Suprapubic skin (tissue), 4 donors: Measurements from ENCODE around the gene BAZ2B. TPM values are rescaled to one million over a fixed set of nuclear protein-coding genes. Genes with fewer than 3 reads are reported as not detected.

ENCODE experiments used
- DNase-seq, 2 donors: peaks; one replicate each; pipeline ENCODE4 v3.0.0-alpha.2; 2019; ENCODE audit warnings: low spot score in 2 of 2
- H3K27ac ChIP-seq: fragments of 200-600 bp; sonication (generic); one replicate; pipeline ENCODE4 v1.5.1; 2019
- H3K27me3 ChIP-seq: fragments of 200-600 bp; sonication (generic); one replicate; pipeline ENCODE4 v1.5.1; 2019
- H3K36me3 ChIP-seq: fragments of 200-600 bp; sonication (generic); one replicate; pipeline ENCODE4 v1.5.1; 2019
- H3K4me1 ChIP-seq: fragments of 200-600 bp; sonication (generic); one replicate; pipeline ENCODE4 v1.5.1; 2019
- H3K4me3 ChIP-seq: fragments of 200-600 bp; sonication (generic); one replicate; pipeline ENCODE4 v1.5.1; 2019; ENCODE audit warnings: mild to moderate bottlenecking
- H3K9me3 ChIP-seq: fragments of 200-600 bp; sonication (generic); one replicate; pipeline ENCODE4 v1.5.1; 2019
- CTCF ChIP-seq, 2 donors: fragments of 200-600 bp in 1 of 2; fragments of 450-650 bp in 1 of 2; sonication (generic) in 1 of 2; IDR thresholded peaks; one replicate each; pipeline ENCODE4 v1.5.1; 2016 to 2019; ENCODE audit warnings: antibody characterized with exemption in 2 of 2, mild to moderate bottlenecking in 1 of 2, moderate library complexity in 1 of 2
- EP300 ChIP-seq: sonication (generic); formaldehyde crosslinking; IDR thresholded peaks from one replicate; pipeline ENCODE4 v1.6.1; 2017; ENCODE audit warnings: antibody characterized with exemption
- POLR2A ChIP-seq, 2 donors: fragments of 450-650 bp; IDR thresholded peaks; one replicate each; pipeline ENCODE4 v1.6.1; 2017; ENCODE audit warnings: antibody characterized with exemption in 2 of 2, mild to moderate bottlenecking in 2 of 2, moderate library complexity in 2 of 2
- POLR2AphosphoS5 ChIP-seq, 3 donors: sonication (generic); formaldehyde crosslinking; IDR thresholded peaks; one replicate each; pipeline ENCODE4 v1.6.1; 2017; ENCODE audit warnings: antibody characterized with exemption in 3 of 3
- WGBS: methylation state at CpG from one replicate; pipeline ENCODE4 v1.1.5; 2018; 5-methylcytosine and 5-hydroxymethylcytosine counted together
- total RNA-seq, 4 donors: library from RNA; depleted of rRNA; stranded (reverse); fragments of >200 nt; gene quantifications; one replicate each; pipeline ENCODE4 v1.1.0, GENCODE V29; 2016

Gene BAZ2B
- total RNA-seq, 4 donors from 2014 or later: 61.7 to 185 (median 80.8) TPM

GRCh38 chr2:159573294-159573693 lies 43.1 kb downstream of the BAZ2B start:
- no peak for DNase-seq
- Histone ChIP-seq H3K27ac (no peak overlapping the region), H3K4me1 (no peaks in the 10 kb centered on the region), H3K9me3 (no peaks in the 10 kb centered on the region), H3K4me3 (no peak overlapping the region), H3K27me3 (no peaks in the 10 kb centered on the region), H3K36me3 (peaks cover 4% of the 10 kb centered on the region)
- 93% methylated on average over 4 of the region's 4 CpGs for WGBS
- TF ChIP-seq EP300 (no peak), POLR2A (IDR thresholded peaks at IDR 0.05) (no peak), CTCF (IDR thresholded peaks at IDR 0.05) (no peak), POLR2AphosphoS5 (IDR thresholded peaks at IDR 0.05) (no peak)

GRCh38 chr2:159572459-159572858 lies 43.9 kb downstream of the BAZ2B start:
- no peak for TF ChIP-seq CTCF (IDR thresholded peaks at IDR 0.05)
- no peak for TF ChIP-seq POLR2A (IDR thresholded peaks at IDR 0.05)
- no peak for TF ChIP-seq EP300
- no peak for TF ChIP-seq POLR2AphosphoS5 (IDR thresholded peaks at IDR 0.05)
- no peaks in the 10 kb centered on the region for H3K27me3 ChIP-seq
- DNase-seq: no peak

GRCh38 chr2:159571540-159572260 lies 44.6 kb downstream of the BAZ2B start:
- no peaks in the 10 kb centered on the region for H3K4me1 ChIP-seq
- H3K27ac ChIP-seq: no peak overlapping the region
- no peak for TF ChIP-seq POLR2A (IDR thresholded peaks at IDR 0.05)
- TF ChIP-seq CTCF (IDR thresholded peaks at IDR 0.05): no peak
- TF ChIP-seq EP300: no peak
- no peak for TF ChIP-seq POLR2AphosphoS5 (IDR thresholded peaks at IDR 0.05)
- no peaks in the 10 kb centered on the region for H3K27me3 ChIP-seq
- no peak for DNase-seq
- H3K4me3 ChIP-seq: no peak overlapping the region
- no peaks in the 10 kb centered on the region for H3K9me3 ChIP-seq
- H3K36me3 ChIP-seq: peaks cover 4% of the 10 kb centered on the region
- 61% methylated on average over 3 of the region's 3 CpGs for WGBS

More at GRCh38 chr2:159572459-159572858, 43.9 kb downstream of the BAZ2B start:
- Histone ChIP-seq H3K27ac (no peak overlapping the region), H3K9me3 (no peaks in the 10 kb centered on the region), H3K4me1 (no peaks in the 10 kb centered on the region), H3K4me3 (no peak overlapping the region), H3K36me3 (peaks cover 4% of the 10 kb centered on the region)

GRCh38 chr2:159564081-159564480 lies 52.3 kb downstream of the BAZ2B start:
- no peaks in the 10 kb centered on the region for H3K4me1 ChIP-seq
- no peaks in the 10 kb centered on the region for H3K36me3 ChIP-seq
- DNase-seq: no peak
- H3K9me3 ChIP-seq: no peaks in the 10 kb centered on the region
- H3K27ac ChIP-seq: no peak overlapping the region
- TF ChIP-seq CTCF (IDR thresholded peaks at IDR 0.05) (no peak), POLR2AphosphoS5 (IDR thresholded peaks at IDR 0.05) (no peak), EP300 (no peak), POLR2A (IDR thresholded peaks at IDR 0.05) (no peak)
- H3K27me3 ChIP-seq: no peaks in the 10 kb centered on the region
- no peak overlapping the region for H3K4me3 ChIP-seq

GRCh38 chr2:159562248-159562647 lies 54.1 kb downstream of the BAZ2B start:
- no peaks in the 10 kb centered on the region for H3K4me1 ChIP-seq
- DNase-seq: no peak
- no peaks in the 10 kb centered on the region for H3K9me3 ChIP-seq
- H3K27me3 ChIP-seq: no peaks in the 10 kb centered on the region
- 91% methylated on average over 2 of the region's 2 CpGs for WGBS
- H3K4me3 ChIP-seq: no peak overlapping the region
- TF ChIP-seq POLR2AphosphoS5 (IDR thresholded peaks at IDR 0.05) (no peak), EP300 (no peak), POLR2A (IDR thresholded peaks at IDR 0.05) (no peak), CTCF (IDR thresholded peaks at IDR 0.05) (no peak)
- no peaks in the 10 kb centered on the region for H3K36me3 ChIP-seq
- H3K27ac ChIP-seq: no peak overlapping the region
